CD4-positive, alpha-beta T cell treated with Interferon gamma for 1 hour (primary cell): ENCODE measurements around the gene SEMA3A.
"Not testable (repeated sequence)": the region's sequence is repeated elsewhere in the genome, so short reads cannot be mapped to it uniquely, and the experiment has no call there.

Experiments
- DNase-seq: peaks from one replicate; pipeline ENCODE4 v3.0.0-alpha.2; 2020

The SEMA3A gene

DNA sequence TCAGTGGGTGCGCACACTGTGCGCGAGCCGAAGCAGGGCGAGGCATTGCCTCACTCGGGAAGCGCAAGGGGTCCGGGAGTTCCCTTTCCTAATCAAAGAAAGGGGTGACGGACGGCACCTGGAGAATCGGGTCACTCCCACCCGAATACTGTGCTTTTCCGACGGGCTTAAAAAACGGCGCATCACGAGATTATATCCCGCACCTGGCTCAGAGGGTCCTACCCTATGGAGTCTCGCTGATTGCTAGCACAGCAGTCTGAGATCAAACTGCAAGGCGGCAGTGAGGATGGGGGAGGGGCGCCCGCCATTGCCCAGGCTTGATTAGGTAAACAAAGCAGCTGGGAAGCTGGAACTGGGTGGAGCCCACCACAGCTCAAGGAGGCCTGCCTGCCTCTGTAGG is 44.2 kb downstream of the SEMA3A start:
- DNase-seq = not testable (repeated sequence)

DNA sequence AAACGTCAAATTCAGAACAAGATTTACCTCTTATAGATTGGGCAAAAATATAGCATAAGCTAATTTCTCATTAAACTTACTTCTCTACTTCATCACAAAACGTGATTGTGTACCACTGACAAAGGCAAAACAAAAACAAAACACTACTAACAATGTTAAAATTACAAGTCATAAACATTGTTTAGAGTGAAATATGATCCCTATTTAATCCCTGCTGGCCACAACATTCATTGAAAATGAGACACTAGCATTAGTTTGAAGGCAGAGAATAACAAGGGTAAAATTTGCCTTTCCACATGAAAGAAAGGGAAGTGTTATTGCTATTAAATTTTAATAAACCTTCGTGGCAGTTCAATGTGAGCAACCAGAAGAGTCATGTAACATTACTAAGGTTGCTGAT is 45.0 kb downstream of the SEMA3A start:
- no peak for DNase-seq

DNA sequence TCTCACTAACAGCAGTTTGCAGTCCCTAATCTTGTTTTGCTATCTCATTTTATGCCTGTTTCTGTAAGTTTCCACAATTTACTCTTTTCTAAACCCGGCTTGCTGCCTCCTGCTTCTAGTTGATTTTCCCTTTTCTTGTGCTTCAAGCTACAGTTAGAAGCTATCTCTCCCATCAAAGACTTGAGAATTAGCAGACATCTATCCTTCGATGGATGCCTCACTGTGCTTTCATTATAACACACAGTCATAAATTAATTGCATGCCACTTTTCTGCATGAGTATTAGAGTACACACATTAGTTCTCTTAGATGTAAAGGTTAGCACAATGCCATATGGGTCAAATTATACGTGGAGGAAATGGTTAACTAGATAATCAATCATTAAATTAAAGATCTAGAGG is 48.7 kb downstream of the SEMA3A start:
- no peak for DNase-seq

DNA sequence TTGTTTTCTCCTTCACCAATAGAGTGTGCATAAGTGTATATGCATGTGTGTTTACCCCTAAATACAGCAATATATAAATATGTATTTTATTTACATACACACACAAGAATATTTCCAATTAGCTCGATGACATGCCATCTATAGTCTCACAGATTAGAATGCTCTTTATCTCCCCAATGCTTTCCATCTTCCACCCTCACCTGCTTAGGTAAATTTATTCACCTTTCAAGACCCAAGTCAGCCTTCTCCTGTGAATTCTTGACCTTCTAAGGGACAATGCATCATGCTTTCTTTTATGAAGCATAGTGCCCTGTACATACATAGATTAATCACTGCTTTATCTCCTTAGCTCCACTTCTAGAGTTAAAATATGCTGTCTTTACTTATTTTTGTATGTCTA is 49.7 kb downstream of the SEMA3A start:
- no peak for DNase-seq

DNA sequence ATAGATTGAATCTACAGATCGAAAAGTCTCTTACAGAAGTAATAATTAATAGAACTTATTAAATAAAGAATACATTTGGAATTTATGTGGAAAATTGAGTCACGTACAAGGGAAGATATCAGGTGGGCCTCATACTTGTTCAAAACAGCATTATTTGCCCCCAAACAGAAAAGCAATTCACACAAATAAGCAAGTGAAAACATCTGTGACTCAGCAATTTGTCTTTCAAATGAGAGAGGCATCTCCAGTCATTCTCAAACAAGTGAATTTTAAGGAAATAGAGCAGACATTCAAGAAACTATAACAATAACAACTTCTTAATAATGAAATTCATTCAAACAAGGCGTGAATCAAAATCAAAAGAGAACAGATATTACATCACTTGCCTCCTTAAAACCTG is 50.1 kb downstream of the SEMA3A start:
- DNase-seq = no peak

DNA sequence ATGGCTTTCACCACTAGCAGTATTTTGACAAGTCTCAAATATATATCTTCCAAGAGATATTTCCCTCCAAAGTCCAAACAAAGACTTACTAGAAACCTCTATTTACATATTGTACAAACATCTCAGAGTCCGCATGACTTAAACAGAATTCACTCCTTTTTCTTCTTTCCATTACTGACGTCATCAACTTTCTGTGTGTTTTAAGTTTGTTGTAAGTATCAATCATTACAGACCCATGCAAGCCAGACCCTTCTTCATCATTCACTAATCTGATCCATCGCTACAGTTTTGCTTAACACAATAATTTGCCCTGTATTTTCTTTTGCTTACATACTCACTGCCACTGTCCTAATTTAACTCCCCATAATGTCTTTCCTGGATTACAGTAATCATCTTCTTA is 51.9 kb downstream of the SEMA3A start:
- DNase-seq = no peak

DNA sequence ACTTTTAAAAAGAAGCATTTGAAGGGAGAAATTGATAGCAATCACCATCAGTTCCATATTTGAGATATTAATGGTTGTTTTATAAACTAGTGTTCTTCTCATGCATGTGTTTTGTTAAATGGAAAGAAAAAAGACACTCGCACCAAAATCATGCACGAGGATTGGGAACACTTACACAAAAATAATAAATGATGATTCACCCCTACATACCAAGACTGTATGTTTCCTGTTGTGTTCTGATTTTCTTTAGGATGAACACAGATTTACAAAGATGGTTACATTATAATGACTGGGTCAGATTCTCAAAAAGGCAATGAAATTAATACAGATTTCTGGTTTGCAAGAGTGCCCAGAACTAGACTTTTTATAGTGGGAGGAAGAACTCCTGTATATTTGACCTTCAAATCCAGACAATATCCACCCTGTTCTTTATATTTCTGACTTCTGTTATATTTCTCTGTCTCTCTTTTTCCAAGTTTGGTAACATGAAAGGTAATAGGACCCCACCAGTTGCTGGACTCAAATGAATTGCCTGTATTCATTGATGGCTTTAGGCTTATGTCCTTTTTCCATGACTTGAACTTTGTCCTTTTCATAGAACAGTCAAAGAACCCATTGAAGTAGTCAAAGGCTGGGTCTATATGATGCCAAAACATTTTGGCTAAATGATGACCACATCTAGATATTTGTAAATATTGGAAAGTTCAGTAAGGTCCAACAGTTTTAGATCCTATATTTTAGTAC is 54.4 kb downstream of the SEMA3A start:
- DNase-seq = no peak

DNA sequence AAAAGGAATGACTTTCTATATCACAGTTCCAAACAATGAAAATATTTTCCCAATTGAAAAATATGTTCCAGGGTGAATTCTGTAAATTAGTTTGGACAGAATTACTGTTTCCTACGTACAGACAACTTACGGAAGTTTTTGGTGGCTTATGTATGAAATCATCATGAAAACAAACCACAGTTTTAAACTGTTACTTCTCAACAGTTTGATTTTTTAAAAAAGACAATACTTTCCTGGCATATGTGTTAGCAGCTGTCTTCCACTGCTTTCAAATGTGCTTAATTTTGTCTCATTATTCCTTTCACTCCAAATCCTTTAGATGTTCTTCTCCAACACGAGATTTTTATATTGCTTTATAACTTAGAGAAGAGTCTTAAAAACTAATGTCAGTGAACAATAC is 56.2 kb downstream of the SEMA3A start:
- DNase-seq = no peak

DNA sequence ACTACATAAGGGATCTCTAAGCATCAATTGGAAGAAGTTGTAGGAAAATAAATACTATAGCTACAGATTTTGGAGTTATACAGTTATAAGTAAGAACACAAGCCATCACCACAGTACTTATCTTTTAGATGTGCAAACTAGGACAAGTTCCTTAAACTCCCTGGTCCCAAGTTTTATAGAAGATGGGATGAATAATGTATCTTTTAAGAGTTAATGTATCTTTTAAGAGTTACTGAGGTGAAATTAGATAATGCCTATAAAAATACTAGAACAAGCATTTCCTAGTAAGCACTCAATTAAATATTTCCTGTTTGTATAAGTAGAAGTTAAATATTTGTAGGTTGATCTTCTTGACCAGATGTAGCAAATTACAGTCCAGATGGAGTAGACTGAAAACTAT is 56.8 kb downstream of the SEMA3A start:
- no peak for DNase-seq

DNA sequence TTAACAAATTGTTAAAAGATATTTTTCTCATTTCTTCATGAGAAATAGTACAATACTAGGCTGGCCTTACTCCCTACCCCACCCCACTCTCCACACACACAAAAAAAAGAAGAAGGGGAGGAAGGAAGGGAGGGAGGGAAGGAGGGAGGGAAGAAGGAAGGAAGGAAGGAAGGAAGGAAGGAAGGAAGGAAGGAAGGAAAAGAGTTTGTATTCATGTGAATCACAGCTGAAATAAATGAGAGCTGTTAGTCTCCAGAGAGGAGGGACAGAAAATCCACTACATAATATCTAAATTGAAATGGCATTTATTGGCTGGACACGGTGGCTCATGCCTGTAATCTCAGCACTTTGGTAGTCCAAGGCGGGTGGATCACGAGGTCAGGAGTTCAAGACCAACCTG is 57.8 kb downstream of the SEMA3A start:
- no peak for DNase-seq

DNA sequence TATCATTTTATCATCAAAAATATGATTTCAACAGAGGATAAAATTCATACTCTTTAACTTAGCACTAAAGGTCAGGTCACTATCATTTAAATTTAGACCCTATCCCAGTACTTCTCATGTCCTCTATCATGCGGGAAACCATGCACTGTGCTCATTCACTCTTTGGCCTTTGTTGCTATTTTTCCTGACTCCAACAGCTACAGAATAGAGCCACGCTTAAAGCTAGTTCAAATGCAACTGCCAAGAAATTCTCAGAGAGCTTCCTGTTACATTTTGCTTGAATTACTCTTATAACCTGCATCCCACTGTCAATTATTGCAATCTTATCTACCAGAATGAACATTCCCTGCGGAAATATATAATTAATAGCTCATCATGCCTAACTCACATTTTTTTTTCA is 58.3 kb downstream of the SEMA3A start:
- no peak for DNase-seq

DNA sequence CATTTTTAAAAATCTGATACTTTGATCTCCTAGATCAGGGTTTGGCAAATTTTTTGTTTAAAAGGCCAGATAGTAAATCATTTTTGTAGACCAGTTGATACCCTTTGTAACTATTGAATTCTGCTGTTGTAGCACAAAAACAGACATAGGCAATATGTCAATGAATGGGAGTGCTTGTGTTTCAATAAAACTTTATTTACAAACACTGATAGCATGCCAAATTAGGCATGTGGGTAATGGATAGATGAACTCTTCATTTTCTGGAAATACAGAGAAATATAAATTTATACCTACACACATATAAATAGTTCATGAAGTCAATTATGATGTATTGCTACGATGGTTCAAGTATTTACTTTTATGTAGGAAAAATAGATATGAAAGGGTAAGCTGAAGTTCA is 60.4 kb downstream of the SEMA3A start:
- DNase-seq = no peak

DNA sequence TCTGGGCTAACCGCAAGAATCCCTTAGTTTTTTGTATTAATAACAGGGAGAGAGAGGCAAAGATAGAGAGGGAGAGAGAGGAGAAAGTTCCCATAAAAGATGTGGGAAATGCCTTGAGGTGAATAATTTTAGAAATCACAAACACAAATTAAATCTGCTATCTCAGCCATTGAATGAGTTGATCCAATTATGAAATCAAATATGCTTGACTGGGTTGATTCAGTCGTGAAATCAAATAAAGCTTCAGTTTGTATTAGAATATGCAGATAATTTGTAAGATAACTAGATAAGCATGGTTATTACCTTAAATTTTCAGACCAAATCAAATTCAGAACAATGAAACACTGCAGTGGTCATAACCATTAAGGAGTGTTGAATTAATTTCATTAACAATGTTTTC is 68.9 kb downstream of the SEMA3A start:
- no peak for DNase-seq

DNA sequence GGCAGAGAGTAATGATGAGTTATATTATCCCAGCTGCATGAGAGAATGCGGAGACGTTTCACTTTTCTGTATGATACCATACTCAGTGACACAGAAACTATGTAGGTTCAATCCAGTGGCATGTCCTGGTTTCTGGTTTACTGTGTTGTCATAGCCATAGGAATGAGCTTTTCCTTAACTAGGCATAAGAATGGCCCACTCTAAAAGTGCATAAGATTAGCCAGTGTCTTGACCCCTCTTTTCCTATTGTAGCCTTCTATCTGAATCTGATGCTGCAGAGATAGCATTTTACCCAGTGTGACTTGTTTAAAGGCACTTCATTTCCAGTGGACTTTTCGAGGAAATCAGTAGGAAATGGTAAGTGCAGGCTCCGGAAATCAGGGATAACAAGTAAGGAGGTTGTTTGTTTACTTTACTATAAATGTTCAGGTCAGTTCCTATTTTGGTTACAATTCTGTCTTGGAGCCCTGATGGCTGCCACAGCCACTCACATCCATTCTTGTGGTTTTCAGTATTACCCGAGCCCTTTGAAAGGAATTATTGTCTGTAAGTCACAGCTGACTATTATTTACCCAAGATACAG is 70.5 kb downstream of the SEMA3A start:
- DNase-seq = no peak

DNA sequence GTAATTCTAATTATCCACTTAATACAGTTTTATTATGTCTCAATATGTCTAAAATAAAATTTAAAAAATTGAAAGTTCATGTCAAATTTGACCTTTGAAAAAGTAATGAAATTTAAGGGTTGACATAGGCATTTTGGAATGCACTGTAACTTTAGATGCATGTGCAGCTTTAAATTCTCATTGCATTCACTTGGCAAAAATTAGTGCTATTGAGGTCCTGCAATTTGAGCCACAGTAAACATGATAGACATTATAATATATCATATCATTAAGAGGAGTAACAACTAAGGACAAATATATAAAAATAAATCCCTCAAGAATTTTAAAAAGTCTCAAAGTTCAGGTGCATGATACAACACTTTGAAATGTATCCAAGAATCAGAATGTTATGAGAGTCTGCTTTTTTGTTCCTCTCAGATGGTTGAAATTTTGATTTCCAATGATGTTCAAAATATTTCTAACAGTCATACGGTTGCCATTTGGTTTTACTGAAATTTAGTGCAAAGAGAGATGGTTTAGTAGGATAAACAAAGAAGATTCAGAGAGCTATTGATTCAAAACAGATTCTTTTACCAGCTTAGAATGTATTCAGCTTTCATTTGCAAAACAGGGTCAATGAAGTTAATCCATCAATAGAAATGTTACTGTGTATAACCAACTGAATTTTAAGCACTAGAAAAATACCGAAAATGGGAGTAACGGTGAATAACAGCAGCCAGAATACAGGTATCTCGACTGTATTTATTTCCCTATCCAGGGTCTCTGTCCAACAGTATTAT is 71.8 kb downstream of the SEMA3A start:
- DNase-seq = no peak

DNA sequence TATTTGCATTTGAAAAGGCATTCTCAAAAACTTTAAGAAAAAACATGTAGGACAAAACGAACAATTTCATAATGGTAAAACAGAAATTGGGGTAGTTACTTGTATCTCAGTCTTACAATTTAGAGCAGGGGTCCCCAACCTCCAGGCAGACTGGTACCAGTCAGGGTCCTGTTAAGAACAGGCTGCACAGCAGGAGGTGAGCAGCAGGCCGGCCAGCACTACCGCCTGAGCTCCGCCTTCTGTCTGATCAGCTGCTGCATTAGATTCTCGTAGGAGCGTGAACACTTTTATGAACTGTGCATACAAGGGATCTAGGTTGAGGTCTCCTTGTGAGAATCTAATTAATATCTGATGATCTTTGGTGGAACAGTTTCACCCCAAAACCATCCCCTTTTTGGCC is 77.3 kb downstream of the SEMA3A start:
- DNase-seq = no peak

DNA sequence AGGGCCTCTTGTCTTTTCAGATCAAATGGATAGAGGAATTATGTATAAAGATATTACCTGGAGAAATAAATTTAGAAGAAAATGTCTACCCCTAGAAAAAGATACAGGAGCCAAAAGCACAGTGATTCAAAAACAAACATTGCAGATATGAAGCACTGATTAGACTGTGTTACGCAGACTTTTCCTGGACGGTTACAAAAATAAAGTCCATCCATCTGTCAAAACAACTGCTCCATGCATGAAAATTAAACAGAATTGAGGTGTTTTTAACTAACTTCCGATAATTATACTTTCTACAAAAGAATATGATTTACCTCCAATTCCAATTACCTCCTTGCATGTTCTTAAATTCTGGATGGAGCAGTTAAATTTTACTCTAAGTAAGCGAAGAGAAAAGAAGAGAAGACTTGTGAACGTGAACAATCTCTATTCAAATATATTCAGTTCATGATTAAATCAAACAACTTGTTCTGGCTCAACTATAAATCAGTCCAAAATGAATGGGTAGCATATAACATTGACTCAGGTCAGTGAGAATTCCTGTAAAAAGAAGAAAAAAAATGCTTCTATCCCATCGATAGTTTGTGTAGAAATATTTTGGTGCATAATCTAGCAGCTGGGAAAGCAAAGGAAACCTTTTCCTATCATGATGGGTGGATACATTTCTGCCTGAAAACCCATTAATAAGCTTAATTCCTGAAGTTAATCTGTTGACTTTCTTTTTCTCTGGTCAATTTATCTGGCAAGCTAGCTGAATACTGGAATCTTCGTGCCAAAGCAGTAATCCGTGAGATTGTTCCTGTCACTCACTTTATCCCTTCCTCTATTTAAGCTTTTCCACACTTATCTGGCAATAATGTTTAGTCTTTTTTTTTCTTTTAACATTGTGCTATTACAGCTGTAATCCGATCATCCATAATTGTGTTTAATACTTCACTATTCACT is 80.4 kb downstream of the SEMA3A start:
- no peak for DNase-seq

DNA sequence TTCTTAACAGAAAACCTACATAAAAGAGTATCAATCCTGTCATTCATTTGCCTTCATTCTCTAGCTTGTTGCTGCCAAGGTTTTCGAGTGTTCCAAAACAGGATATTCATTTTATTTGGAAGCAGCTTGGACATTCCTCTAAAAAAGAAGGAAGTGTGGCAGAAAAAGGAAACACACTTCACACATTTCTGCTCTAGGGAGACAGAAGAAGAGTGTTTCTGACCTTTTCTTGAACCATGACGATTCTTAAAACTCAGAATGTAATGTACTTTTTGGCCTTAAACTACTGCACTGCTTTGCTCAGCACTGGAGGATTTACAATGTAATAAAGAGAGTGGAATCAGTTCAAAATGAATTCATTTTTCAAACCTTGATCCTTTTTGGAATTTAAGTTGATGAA is 81.3 kb downstream of the SEMA3A start:
- DNase-seq = no peak

DNA sequence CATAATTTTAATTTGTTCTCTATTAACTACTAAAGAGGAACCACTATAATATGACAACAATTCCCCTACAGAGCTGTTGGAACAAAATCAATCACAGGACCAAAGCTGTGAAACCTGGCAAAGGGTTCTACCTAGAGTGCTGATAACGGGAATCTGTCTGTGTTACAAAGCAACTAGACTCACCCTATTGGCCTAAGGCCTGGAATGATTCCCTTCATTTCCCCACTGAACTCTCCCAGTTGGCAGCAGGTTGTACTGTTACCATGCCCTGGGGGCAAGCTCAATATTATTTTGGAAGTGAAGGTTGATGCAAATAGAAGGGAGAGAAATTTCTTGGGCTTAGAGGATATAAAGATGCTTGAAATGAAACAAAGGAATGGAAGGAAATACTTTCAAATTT is 81.8 kb downstream of the SEMA3A start:
- no peak for DNase-seq

DNA sequence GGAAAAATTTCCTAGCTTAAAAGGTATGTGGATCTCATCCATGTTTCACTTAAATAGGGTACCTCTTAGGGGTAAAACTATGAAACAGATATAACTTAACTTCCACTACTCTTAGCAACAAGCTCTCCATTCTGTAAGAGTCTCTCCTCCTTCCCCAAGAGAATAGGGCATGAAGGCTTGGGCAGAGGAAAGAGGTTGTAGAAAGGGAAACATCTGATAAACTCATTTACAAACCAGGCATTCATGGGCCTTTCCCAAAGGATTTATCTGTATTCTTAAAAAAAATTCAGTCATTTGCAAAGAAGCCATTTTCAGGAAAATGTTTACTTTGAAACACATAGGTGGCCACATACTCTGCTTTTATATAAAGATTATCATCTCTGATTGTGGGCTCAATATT is 82.7 kb downstream of the SEMA3A start:
- DNase-seq = no peak

DNA sequence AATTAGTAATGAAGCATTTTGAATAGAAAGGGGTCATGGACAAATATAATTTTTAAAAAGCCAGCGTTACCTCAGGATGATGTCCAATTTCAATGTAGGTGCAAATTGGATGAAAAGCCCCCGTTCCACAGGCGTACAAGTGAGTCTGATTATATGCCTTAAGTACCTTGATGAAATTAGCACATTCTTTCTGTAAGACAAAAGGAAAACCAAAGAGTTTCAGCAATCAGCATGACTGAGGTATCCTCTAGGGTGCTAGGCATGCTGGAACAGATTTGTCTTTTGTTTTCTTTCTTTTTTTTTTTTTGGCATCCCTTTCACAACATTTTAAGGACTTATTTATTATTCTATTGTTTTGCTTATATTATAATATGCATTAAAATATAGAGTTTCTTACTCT is 84.2 kb downstream of the SEMA3A start:
- no peak for DNase-seq

DNA sequence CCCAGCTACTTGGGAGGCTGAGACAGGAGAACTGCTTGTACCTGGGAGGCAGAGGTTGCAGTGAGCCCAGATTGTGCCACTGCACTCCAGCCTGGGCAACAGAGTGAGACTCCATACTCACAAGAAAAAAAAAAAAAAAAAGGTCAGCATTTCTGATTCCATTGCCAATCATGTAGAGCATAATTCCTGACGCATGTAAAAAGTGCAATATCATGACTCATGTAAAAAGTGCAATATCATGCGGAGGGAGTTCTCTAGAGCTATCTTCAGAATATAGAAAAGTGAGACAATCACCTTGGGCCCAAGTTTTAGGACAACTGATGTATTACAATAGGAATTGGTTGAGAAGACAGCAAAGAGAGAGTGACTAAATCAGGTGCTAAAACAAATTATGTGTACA is 85.8 kb downstream of the SEMA3A start:
- DNase-seq = no peak

DNA sequence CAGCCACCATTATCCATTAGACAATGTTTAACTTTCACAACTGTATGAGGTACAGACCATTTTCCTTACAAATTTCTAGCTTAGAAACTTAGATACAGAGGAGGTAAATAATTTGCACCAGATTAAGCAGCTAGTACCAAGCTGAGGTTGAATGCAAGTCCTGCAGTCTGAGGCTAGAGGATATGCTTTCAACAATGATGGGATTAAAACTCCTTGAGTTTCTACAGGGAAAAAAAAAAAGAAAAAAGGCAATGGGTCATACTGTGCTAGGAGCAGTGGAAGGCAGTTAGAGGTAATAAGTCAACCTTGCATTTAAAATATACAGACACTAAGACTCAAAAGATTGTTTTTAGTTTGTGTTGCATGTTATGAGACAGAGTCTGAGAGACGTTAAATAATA is 86.5 kb downstream of the SEMA3A start:
- no peak for DNase-seq
